ENCODE results near the gene ARSG.

ARSG gene

DNA sequence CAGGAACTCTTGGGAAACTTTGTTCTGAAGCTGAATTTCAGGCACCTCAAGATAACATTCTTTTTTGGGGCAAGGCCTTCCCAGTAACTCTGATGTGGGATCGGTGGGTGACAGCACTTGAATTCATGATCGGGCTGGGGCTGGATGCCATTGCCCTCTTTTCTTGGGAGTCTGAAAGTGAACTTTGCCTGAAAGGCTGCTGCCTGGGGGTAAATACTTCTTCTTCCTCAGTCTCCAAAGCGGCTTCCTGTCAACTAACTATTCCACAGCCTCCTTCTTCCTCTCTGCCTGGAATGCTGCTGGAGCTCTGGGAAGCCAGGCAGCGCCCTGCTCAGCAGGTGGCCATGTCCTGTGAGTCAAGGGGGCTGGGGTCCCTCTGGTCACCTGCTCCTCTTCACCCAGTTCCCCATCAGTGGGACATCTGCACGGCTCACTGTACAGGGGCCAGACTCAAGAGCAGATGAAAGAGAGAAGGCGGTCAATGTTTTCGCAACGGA lies 86.5 kb downstream of the ARSG start:
- no peak overlapping the region for H3K4me3 ChIP-seq (ENCODE audit: low read depth, low read length)
- ChIA-PET POLR2A (no interaction called here), CTCF (interaction anchor here (0.5 to 3.7 kb wide), 3 partner anchors 19 to 240 kb away, joined by 3 to 18 read pairs (median 6); no protein-coding TSS in a partner anchor)
- TF ChIP-seq, protein P1, sequence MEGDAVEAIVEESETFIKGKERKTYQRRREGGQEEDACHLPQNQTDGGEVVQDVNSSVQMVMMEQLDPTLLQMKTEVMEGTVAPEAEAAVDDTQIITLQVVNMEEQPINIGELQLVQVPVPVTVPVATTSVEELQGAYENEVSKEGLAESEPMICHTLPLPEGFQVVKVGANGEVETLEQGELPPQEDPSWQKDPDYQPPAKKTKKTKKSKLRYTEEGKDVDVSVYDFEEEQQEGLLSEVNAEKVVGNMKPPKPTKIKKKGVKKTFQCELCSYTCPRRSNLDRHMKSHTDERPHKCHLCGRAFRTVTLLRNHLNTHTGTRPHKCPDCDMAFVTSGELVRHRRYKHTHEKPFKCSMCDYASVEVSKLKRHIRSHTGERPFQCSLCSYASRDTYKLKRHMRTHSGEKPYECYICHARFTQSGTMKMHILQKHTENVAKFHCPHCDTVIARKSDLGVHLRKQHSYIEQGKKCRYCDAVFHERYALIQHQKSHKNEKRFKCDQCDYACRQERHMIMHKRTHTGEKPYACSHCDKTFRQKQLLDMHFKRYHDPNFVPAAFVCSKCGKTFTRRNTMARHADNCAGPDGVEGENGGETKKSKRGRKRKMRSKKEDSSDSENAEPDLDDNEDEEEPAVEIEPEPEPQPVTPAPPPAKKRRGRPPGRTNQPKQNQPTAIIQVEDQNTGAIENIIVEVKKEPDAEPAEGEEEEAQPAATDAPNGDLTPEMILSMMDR (IDR thresholded peaks at IDR 0.05; ENCODE audit: insufficient read depth, low read length, missing control alignments), result no peak
- no peak for DNase-seq (ENCODE audit: low read depth, low spot score)

DNA sequence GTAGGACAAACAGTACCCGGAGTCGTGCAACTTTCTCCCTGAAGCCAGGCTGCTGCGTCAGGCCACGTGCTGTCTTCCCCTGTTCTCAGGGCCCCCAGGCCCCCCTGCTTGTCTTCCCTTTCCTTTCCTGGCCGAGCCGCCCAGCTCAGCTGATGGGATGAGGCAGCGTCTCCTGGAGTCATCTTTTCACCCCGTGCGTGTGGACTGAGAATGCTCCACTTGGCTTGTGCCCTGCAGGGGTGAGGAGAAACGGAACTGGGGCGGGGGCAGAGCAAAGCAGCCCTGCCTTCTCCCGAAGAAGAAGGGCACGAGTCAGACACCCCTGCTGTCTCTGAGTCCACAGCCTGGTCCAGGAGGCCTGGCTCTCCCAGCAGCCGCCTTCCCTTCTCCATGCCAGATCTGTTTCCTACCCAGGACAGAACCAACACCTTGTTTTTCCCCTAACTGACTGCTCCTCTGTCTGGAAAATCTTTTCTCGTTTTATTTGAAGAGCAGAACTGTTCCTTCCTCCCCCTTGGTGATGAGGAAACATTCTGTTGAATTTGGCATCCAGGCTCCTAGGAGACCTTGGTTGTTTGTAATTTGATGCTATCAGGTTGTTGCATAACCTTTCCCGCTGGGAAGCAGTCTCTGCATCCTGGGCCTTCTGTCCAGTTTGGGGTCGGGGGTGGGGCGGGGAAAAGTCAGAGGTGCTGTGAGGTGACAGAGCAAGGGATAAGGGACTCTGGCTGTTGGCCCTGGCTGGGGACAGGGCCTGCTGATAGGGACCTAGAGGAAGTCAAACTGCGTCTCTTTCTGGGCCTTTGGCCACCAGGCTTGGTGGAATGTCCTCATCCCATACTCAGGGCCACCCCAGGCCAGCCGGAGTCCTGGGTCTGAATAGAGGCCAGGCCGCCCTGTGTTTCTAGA lies 87.2 kb downstream of the ARSG start:
- H3K4me3 ChIP-seq (ENCODE audit: low read depth, low read length), result peak overlapping the region; percentile 15; the same call in 1 of the 2 replicates
- no peak for DNase-seq (ENCODE audit: low read depth, low spot score)
- TF ChIP-seq, protein P1 (IDR thresholded peaks at IDR 0.05; ENCODE audit: insufficient read depth, low read length, missing control alignments), result no peak
- ChIA-PET CTCF (interaction anchor here (1.3 to 3.7 kb wide), 2 partner anchors 18 to 20 kb away, joined by 3 to 18 read pairs; no protein-coding TSS in a partner anchor), POLR2A (no interaction called here)

- ChIA-PET CTCF (interaction anchor here (1.7 to 3.7 kb wide), 2 partner anchors 20 to 24 kb away, joined by 5 to 18 read pairs; no protein-coding TSS in a partner anchor), POLR2A (no interaction called here)
- TF ChIP-seq, protein P1 (IDR thresholded peaks at IDR 0.05; ENCODE audit: insufficient read depth, low read length, missing control alignments), result no peak
- H3K4me3 ChIP-seq (ENCODE audit: low read depth, low read length), result no peak overlapping the region
- no peak for DNase-seq (ENCODE audit: low read depth, low spot score)
Measured at GRCh38 chr17:68379177-68379510, 87.8 kb downstream of the ARSG start.

DNA sequence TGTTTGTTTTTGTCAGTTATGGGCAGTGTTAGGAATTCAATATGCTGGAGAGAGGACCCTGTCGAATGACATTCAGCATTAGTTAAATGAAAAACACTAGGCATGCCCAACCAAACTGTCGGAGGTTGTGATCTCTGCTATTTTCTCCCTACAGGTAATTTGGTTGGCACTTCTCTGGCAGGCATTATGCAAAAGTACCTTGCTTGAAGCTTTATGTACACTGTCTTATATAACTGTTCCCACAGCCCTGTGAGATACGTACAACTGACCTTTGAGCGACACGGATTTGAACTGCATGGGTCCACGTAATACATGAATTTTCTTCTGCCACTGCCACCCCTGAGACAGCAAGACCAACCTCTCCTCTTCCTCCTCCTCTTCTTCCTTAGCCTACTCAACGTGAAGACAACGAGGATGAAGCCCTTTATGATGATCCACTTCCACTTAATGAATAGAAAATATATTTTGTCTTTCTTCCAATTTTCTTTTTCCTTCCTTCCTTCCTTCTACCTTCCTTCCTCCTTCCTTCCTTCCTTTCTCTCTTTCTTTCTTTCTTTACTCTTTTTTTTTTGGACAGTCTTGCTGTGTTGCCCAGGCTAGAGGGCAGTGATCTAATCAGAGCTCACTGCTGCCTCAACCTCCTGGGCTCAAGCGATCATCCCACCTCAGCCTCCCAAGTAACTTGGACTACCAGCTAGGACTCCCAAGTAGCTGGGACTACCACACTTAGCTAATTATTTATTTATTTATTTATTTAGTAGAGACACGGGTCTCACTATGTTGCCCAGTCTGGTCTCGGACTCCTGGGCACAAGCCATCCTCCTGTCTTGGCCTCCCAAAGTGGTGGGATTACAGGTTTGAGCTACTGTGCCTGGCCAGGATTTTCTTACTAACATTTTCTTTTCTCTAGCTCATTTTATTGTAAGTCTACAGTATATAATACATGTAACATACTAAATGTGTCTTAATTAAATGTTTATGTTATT lies 88.7 kb downstream of the ARSG start:
- DNase-seq (ENCODE audit: low read depth, low spot score), result no peak
- POLR2A ChIA-PET, result no interaction called here
- CTCF ChIA-PET, result interaction anchor here (1.7 to 3.7 kb wide), 2 partner anchors 19 to 25 kb away, joined by 5 to 18 read pairs; no protein-coding TSS in a partner anchor
- no peak overlapping the region for H3K4me3 ChIP-seq (ENCODE audit: low read depth, low read length)
- TF ChIP-seq, protein P1 (IDR thresholded peaks at IDR 0.05; ENCODE audit: insufficient read depth, low read length, missing control alignments), result no peak

DNA sequence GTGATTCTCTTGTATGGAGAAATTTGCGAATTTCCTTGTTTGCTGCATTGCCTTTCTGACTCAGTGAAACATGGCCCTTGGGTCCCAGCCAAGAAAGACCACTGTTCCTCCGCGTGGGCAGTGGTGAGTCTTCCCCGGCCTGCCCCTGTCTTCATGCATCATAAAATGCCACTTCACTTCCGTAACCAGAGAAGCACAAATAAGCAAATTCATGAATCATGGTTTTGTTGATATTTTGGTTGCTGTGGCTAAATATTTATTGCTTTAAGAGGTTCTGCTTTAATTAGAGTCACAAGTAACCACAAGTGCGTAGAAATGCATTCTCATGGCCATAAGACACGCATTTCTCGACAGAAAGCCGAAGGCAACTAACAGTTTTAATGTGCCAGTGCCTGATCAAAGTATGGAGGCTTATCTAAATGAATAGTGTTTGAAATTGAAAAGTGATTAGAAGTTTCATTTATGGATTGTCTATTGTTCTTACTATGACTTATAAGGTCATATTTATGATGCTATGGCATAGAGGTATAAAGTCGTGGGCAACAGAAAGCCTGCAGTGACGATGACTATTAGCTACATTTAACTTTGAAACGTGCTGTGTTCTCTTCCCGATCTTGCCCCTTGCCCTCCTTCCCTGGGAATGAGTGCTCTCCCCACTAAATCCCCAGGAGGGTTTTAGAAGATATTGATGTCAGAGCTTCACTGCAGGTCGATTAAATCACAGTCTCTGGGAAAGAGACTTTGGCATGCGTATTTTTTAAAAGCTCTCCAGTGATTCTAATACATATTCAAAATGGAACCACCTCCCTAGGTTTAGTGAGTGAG lies 90.0 kb downstream of the ARSG start:
- CTCF ChIA-PET, result interaction anchor here (0.9 to 10.9 kb wide), 3 partner anchors 17 to 81 kb away, joined by 3 to 133 read pairs (median 5); no protein-coding TSS in a partner anchor
- POLR2A ChIA-PET, result no interaction called here
- TF ChIP-seq, protein P1 (IDR thresholded peaks at IDR 0.05; ENCODE audit: insufficient read depth, low read length, missing control alignments), result no peak
- H3K4me3 ChIP-seq (ENCODE audit: low read depth, low read length), result no peak overlapping the region
- DNase-seq (ENCODE audit: low read depth, low spot score), result peak; percentile 89

All from AG04449 (cell line).